GM23338 (cell line): Measurements from ENCODE around the gene STX10. TPM values are rescaled to one million over a fixed set of nuclear protein-coding genes. Genes with fewer than 3 reads are reported as not detected.

Experiments used
- ATAC-seq: fragments of 200-7000 bp; cut with Tn5 transposase; 3 replicates; pipeline ENCODE4 v1.9.1; 2020
- DNase-seq: peaks from one replicate; pipeline ENCODE4 v3.0.0-alpha.2; 2015; ENCODE audit warnings: low spot score
- H2AFZ ChIP-seq: fragments of 200-600 bp; sonication (generic); 2 replicates; pipeline ENCODE4 v1.8.0; 2016; ENCODE audit warnings: antibody characterized with exemption, mild to moderate bottlenecking, moderate library complexity
- H3F3A ChIP-seq: fragments of 200-600 bp; sonication (generic); replicated peaks from 2 replicates; pipeline ENCODE4 v1.8.0; 2017; ENCODE audit warnings: antibody characterized with exemption, mixed run types, low read depth
- H3K27ac ChIP-seq: fragments of 200-600 bp; sonication (generic); 2 replicates; pipeline ENCODE4 v1.6.1; 2016; ENCODE audit warnings: low read depth
- H3K27me3 ChIP-seq: fragments of 200-600 bp; sonication (generic); 2 replicates; pipeline ENCODE4 v1.8.0; 2016; ENCODE audit warnings: mild to moderate bottlenecking, mixed run types, moderate library complexity; ENCODE audit not compliant: insufficient read depth
- H3K36me3 ChIP-seq: fragments of 200-600 bp; sonication (generic); 2 replicates; pipeline ENCODE4 v1.8.0; 2016; ENCODE audit warnings: mild to moderate bottlenecking; ENCODE audit not compliant: insufficient read depth
- H3K4me1 ChIP-seq: fragments of 200-600 bp; sonication (generic); 2 replicates; pipeline ENCODE4 v1.8.0; 2016; ENCODE audit warnings: mild to moderate bottlenecking, moderate library complexity; ENCODE audit not compliant: insufficient read depth
- H3K4me2 ChIP-seq: fragments of 200-600 bp; sonication (generic); 2 replicates; pipeline ENCODE4 v1.7.1; 2017; ENCODE audit warnings: mixed run types
- H3K4me3 ChIP-seq: fragments of 200-600 bp; sonication (generic); 2 replicates; pipeline ENCODE4 v1.6.1; 2016; ENCODE audit warnings: mixed run types
- H3K79me2 ChIP-seq: fragments of 200-600 bp; sonication (generic); replicated peaks from 2 replicates; pipeline ENCODE4 v1.8.0; 2017; ENCODE audit warnings: mild to moderate bottlenecking; ENCODE audit not compliant: insufficient read depth
- H3K9me2 ChIP-seq: fragments of 200-600 bp; sonication (generic); 2 replicates; pipeline ENCODE4 v1.8.0; 2017; ENCODE audit not compliant: insufficient read depth
- H4K20me1 ChIP-seq: fragments of 200-600 bp; sonication (generic); replicated peaks from 2 replicates; pipeline ENCODE4 v1.8.0; 2017; ENCODE audit warnings: mild to moderate bottlenecking; ENCODE audit not compliant: insufficient read depth
- H3K27ac Mint-ChIP-seq: 2 replicates; pipeline ENCODE4 v1.8.0; 2020; ENCODE audit warnings: inconsistent platforms, mild to moderate bottlenecking, moderate library complexity, mixed read lengths
- H3K27me3 Mint-ChIP-seq: 3 replicates; pipeline ENCODE4 v1.8.0; 2022; ENCODE audit warnings: low read depth, mild to moderate bottlenecking, moderate library complexity, mixed read lengths, inconsistent platforms; ENCODE audit not compliant: insufficient read depth, poor library complexity
- H3K36me3 Mint-ChIP-seq: 3 replicates; pipeline ENCODE4 v1.8.0; 2021; ENCODE audit warnings: low read depth, mild to moderate bottlenecking, inconsistent platforms, moderate library complexity, mixed read lengths
- H3K4me1 Mint-ChIP-seq: 3 replicates; pipeline ENCODE4 v1.8.0; 2020; ENCODE audit warnings: mild to moderate bottlenecking, inconsistent platforms, mixed read lengths
- H3K4me3 Mint-ChIP-seq: 3 replicates; pipeline ENCODE4 v1.8.0; 2021; ENCODE audit warnings: moderate library complexity, mild to moderate bottlenecking, inconsistent platforms, mixed read lengths
- H3K9me3 Mint-ChIP-seq: 3 replicates; pipeline ENCODE4 v1.8.0; 2020; ENCODE audit warnings: moderate library complexity, mild to moderate bottlenecking, inconsistent platforms, mixed read lengths
- CREB1 ChIP-seq: fragments of 250-450 bp; sonication (Bioruptor Pico); IDR thresholded peaks from 2 replicates; pipeline ENCODE4 v1.5.0; 2020; ENCODE audit warnings: low read depth, mild to moderate bottlenecking, moderate library complexity
- JUNB ChIP-seq: IDR thresholded peaks from one replicate; pipeline ENCODE4 v1.6.1; 2016; ENCODE audit warnings: antibody characterized with exemption; ENCODE audit not compliant: unreplicated experiment
- STAT1 ChIP-seq: IDR thresholded peaks from one replicate; pipeline ENCODE4 v1.6.1; 2016; ENCODE audit warnings: antibody characterized with exemption; ENCODE audit not compliant: unreplicated experiment
- ZNF114 ChIP-seq: fragments of 250-450 bp; sonication (Bioruptor Pico); IDR thresholded peaks from 2 replicates; pipeline ENCODE4 v1.5.0; 2020; ENCODE audit warnings: mild to moderate bottlenecking, moderate library complexity
- ZNF331 ChIP-seq: fragments of 250-450 bp; sonication (Bioruptor Pico); IDR thresholded peaks from 2 replicates; pipeline ENCODE4 v1.5.0; 2020; ENCODE audit warnings: low read depth, mild to moderate bottlenecking, moderate library complexity
- polyA plus RNA-seq: library from polyadenylated mRNA; unstranded; fragments of >200 nt; fragmentation: Nextera tagmentation; extraction: Ambion mirVana; gene quantifications from 2 replicates; pipeline ENCODE4 v1.2.1, GENCODE V29; 2016
- total RNA-seq: library from RNA; depleted of rRNA; stranded (reverse); fragments of >200 nt; shearing (Covaris generic); gene quantifications from 2 replicates; pipeline ENCODE4 v1.2.3, GENCODE V29; 2014
- TF ChIP-seq, protein P1 (sequence below): IDR thresholded peaks from 2 replicates; pipeline ENCODE4 v1.6.1; 2016; ENCODE audit warnings: antibody characterized with exemption
- TF ChIP-seq, protein P2 (sequence below), 2 experiments: fragments of 200-600 bp in 1 of 2; sonication (generic) in 1 of 2; conservative IDR thresholded peaks; 2 replicates each; pipeline versions ENCODE4 v1.5.1 to v1.6.1; 2016 to 2017; ENCODE audit warnings: antibody characterized with exemption in 2 of 2, low read depth in 2 of 2, mild to moderate bottlenecking in 2 of 2, moderate library complexity in 1 of 2
- TF ChIP-seq, protein P3 (sequence below): IDR thresholded peaks from one replicate; pipeline ENCODE4 v1.6.1; 2018; ENCODE audit warnings: antibody characterized with exemption; ENCODE audit not compliant: unreplicated experiment

Gene STX10
- total and polyA plus RNA-seq, 2 experiments from 2014 or later, result 42.8 to 55.9 TPM

DNA sequence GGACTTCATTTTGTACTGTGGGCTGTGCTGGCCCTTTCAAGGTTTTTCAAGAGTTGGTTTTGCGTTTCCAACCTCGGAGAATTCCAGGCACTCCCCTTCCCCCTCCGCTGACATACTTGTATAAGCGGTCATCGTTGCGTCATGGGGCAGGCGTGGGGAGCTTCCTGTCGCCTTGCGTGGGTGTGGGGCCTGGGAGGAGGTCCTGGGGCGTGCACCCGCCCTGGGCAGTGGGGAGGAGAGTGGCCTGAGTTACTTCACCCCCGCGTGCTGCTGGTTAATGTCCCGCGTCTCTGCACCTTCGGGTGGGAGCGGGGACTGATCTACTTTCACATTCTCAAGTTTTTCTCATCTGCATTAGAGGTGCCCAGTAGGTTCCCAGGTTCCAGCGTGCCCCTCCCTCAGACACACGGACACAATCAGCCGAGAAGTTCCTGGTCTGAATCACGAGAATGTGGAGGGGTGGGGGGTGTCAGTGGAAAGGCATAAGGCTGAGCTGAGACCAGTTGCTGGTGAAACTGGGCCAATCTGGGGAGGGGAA lies 4.1 kb upstream of the STX10 start:
- ATAC-seq, result no peak
- H3K4me3 ChIP-seq, result peak overlapping the region; percentile 100

DNA sequence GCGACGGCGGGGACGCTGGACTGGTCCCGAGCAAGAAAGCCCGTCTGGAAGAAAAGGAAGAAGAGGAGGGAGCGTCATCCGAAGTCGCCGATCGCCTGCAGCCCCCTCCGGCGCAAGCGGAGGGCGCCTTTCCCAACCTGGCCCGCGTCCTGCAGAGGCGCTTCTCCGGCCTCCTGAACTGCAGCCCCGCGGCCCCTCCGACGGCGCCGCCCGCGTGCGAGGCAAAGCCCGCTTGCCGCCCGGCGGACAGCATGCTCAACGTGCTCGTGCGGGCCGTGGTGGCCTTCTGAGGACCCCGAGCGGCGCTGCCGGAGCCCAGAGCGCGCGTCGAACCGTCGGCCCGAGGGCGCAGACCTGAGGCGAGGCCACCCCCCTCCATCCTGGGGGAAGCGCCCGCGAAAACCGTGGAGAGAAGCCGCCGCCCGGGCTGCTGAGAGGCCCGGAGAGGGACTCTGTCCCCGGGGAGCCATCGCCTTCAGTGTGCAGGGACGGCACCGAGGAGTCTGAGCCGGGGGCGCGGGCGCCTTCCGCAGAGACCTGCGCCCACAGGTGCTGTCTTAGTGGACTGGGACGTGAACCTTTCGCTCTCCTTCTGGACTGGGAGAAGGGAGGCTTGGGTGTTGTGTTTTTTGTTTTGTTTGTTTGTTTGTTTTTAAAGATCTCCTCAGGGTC lies 3.5 kb upstream of the STX10 start:
- Mint-ChIP-seq H3K27ac (peak overlapping the region; percentile 100), H3K4me3 (peak overlapping the region; percentile 99), H3K4me1 (peaks cover 25% of the 10 kb centered on the region), H3K27me3 (peaks cover 60% of the 10 kb centered on the region), H3K9me3 (peaks cover 23% of the 10 kb centered on the region), H3K36me3 (peaks cover 31% of the 10 kb centered on the region)
- H3K4me2 ChIP-seq, result peak overlapping the region; percentile 99
- ATAC-seq, result no peak
- H3K9me2 ChIP-seq, result no peaks in the 10 kb centered on the region
- peaks cover 45% of the 10 kb centered on the region for H3K79me2 ChIP-seq
- H3K27me3 ChIP-seq, result no peaks in the 10 kb centered on the region
- H3F3A ChIP-seq, result peaks cover 32% of the 10 kb centered on the region
- H3K4me1 ChIP-seq, result peaks cover 15% of the 10 kb centered on the region
- H3K4me3 ChIP-seq, result peak overlapping the region; percentile 100
- H3K27ac ChIP-seq, result peak overlapping the region; percentile 100
- peaks cover 8% of the 10 kb centered on the region for H4K20me1 ChIP-seq
- peaks cover 7% of the 10 kb centered on the region; the same call in 1 of the 2 replicates for H3K36me3 ChIP-seq
- peak; percentile 61 for DNase-seq
- peak; percentile 56; the same call in 1 of the 2 replicates for TF ChIP-seq CREB1 (CRISPR knock-in tag)
- TF ChIP-seq, protein P1, sequence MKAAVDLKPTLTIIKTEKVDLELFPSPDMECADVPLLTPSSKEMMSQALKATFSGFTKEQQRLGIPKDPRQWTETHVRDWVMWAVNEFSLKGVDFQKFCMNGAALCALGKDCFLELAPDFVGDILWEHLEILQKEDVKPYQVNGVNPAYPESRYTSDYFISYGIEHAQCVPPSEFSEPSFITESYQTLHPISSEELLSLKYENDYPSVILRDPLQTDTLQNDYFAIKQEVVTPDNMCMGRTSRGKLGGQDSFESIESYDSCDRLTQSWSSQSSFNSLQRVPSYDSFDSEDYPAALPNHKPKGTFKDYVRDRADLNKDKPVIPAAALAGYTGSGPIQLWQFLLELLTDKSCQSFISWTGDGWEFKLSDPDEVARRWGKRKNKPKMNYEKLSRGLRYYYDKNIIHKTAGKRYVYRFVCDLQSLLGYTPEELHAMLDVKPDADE, result no peak
- no peak for TF ChIP-seq STAT1
- no peak overlapping the region for H2AFZ ChIP-seq

More for the DNA sequence above, 4.1 kb upstream of the STX10 start:
- Histone ChIP-seq H2AFZ (no peak overlapping the region), H3F3A (peaks cover 32% of the 10 kb centered on the region), H3K9me2 (no peaks in the 10 kb centered on the region), H3K27me3 (no peaks in the 10 kb centered on the region), H4K20me1 (peaks cover 8% of the 10 kb centered on the region), H3K79me2 (peaks cover 41% of the 10 kb centered on the region), H3K27ac (peak overlapping the region; percentile 100), H3K36me3 (peaks cover 7% of the 10 kb centered on the region; the same call in 1 of the 2 replicates), H3K4me1 (peaks cover 15% of the 10 kb centered on the region), H3K4me2 (peak overlapping the region; percentile 99)
- H3K27me3 Mint-ChIP-seq, result peaks cover 62% of the 10 kb centered on the region
- peak overlapping the region; percentile 99 for H3K4me3 Mint-ChIP-seq
- H3K4me1 Mint-ChIP-seq, result peaks cover 22% of the 10 kb centered on the region
- peak; percentile 57; the same call in 1 of the 2 replicates for TF ChIP-seq CREB1 (CRISPR knock-in tag)
- no peak for TF ChIP-seq ZNF114 (CRISPR knock-in tag)
- H3K36me3 Mint-ChIP-seq, result peaks cover 31% of the 10 kb centered on the region
- H3K27ac Mint-ChIP-seq, result peak overlapping the region; percentile 100
- peaks cover 23% of the 10 kb centered on the region for H3K9me3 Mint-ChIP-seq
- peak; percentile 33 for DNase-seq

DNA sequence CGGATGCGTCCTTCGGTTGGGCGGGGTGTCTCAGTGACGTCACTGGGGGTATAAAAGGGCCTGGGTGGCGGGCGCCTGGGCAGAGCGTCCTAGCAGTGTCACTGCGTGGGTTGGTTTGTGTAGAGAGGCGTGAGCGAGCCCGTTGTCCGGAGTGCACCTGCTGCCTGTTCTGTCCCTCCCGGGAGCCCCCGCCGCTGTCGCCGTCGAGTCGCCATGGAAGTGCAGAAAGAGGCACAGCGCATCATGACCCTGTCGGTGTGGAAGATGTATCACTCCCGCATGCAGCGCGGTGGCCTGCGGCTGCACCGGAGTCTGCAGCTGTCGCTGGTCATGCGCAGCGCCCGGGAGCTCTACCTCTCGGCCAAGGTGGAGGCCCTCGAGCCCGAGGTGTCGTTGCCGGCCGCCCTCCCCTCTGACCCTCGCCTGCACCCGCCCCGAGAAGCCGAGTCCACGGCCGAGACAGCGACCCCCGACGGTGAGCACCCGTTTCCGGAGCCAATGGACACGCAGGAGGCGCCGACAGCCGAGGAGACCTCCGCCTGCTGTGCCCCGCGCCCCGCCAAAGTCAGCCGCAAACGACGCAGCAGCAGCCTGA lies 2.9 kb upstream of the STX10 start:
- peaks cover 25% of the 10 kb centered on the region for H3K4me1 Mint-ChIP-seq
- TF ChIP-seq ZNF114 (CRISPR knock-in tag) (no peak), JUNB (peak; percentile 23), STAT1 (no peak), ZNF331 (no peak), CREB1 (CRISPR knock-in tag) (peak; percentile 98)
- TF ChIP-seq, protein P2, sequence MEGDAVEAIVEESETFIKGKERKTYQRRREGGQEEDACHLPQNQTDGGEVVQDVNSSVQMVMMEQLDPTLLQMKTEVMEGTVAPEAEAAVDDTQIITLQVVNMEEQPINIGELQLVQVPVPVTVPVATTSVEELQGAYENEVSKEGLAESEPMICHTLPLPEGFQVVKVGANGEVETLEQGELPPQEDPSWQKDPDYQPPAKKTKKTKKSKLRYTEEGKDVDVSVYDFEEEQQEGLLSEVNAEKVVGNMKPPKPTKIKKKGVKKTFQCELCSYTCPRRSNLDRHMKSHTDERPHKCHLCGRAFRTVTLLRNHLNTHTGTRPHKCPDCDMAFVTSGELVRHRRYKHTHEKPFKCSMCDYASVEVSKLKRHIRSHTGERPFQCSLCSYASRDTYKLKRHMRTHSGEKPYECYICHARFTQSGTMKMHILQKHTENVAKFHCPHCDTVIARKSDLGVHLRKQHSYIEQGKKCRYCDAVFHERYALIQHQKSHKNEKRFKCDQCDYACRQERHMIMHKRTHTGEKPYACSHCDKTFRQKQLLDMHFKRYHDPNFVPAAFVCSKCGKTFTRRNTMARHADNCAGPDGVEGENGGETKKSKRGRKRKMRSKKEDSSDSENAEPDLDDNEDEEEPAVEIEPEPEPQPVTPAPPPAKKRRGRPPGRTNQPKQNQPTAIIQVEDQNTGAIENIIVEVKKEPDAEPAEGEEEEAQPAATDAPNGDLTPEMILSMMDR (conservative IDR thresholded peaks at IDR 0.05; ENCODE audit: low read depth in 2 of 2), result peak in 1 of 2 experiments; percentile 19; a peak in 1 of 4 replicates
- TF ChIP-seq, protein P3, sequence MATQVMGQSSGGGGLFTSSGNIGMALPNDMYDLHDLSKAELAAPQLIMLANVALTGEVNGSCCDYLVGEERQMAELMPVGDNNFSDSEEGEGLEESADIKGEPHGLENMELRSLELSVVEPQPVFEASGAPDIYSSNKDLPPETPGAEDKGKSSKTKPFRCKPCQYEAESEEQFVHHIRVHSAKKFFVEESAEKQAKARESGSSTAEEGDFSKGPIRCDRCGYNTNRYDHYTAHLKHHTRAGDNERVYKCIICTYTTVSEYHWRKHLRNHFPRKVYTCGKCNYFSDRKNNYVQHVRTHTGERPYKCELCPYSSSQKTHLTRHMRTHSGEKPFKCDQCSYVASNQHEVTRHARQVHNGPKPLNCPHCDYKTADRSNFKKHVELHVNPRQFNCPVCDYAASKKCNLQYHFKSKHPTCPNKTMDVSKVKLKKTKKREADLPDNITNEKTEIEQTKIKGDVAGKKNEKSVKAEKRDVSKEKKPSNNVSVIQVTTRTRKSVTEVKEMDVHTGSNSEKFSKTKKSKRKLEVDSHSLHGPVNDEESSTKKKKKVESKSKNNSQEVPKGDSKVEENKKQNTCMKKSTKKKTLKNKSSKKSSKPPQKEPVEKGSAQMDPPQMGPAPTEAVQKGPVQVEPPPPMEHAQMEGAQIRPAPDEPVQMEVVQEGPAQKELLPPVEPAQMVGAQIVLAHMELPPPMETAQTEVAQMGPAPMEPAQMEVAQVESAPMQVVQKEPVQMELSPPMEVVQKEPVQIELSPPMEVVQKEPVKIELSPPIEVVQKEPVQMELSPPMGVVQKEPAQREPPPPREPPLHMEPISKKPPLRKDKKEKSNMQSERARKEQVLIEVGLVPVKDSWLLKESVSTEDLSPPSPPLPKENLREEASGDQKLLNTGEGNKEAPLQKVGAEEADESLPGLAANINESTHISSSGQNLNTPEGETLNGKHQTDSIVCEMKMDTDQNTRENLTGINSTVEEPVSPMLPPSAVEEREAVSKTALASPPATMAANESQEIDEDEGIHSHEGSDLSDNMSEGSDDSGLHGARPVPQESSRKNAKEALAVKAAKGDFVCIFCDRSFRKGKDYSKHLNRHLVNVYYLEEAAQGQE, result peak; percentile 18
- TF ChIP-seq, protein P1, result peak; percentile 70

More for the DNA sequence above, 2.9 kb upstream of the STX10 start:
- H3K4me3 ChIP-seq, result peak overlapping the region; percentile 100
- H3F3A ChIP-seq, result peaks cover 32% of the 10 kb centered on the region
- peak overlapping the region; percentile 99 for H3K4me3 Mint-ChIP-seq
- H3K4me1 ChIP-seq, result peaks cover 15% of the 10 kb centered on the region
- H4K20me1 ChIP-seq, result peaks cover 8% of the 10 kb centered on the region
- no peak overlapping the region for H2AFZ ChIP-seq
- peaks cover 23% of the 10 kb centered on the region for H3K9me3 Mint-ChIP-seq
- H3K9me2 ChIP-seq, result no peaks in the 10 kb centered on the region
- DNase-seq, result no peak
- ATAC-seq, result peak; percentile 4
- H3K27me3 ChIP-seq, result no peaks in the 10 kb centered on the region
- H3K36me3 ChIP-seq, result peaks cover 7% of the 10 kb centered on the region; the same call in 1 of the 2 replicates
- peaks cover 60% of the 10 kb centered on the region for H3K27me3 Mint-ChIP-seq
- H3K36me3 Mint-ChIP-seq, result peaks cover 31% of the 10 kb centered on the region
- peak overlapping the region; percentile 100; the same call in 1 of the 2 replicates for H3K27ac ChIP-seq
- H3K27ac Mint-ChIP-seq, result peak overlapping the region; percentile 100
- H3K4me2 ChIP-seq, result peak overlapping the region; percentile 99
- H3K79me2 ChIP-seq, result peaks cover 49% of the 10 kb centered on the region
